ENCODE results near the gene TCF4.

TCF4 gene

DNA sequence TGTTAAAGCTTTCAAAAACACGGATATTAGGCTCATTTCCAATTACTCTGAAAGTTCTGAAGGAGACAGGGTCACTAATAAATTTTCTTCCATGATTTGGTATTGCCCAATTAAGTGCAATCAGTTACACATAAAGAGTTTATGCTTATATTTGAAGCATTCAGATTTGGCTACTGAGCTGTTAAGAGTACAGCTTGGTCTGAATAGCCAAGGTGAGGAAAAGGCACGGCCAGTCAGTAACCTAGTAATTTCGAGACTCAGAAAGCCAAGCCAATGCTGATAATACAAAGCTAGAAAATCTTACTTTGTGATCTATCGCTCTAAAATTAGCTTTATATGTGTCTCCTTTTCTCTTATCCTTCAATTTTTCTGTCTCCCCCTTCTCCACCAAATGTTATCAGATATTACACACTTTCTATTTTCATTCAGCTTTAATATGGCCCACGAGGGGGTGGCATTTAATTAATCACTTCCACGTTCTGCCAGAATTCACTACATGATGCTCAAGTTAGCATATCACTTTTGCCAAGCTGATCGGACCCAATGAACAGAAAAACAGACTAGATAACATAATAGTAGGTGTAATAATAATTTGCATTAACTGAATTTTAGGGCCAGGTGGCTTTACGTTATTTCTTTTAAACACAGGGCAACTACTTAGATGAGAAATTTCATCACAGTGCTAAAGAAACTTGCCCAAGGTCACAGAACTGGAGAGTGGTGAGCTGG, 138.4 kb downstream of the TCF4 start:
- intact Hi-C loops (cut with DNase I) = no loop called here
- no peak for DNase-seq

DNA sequence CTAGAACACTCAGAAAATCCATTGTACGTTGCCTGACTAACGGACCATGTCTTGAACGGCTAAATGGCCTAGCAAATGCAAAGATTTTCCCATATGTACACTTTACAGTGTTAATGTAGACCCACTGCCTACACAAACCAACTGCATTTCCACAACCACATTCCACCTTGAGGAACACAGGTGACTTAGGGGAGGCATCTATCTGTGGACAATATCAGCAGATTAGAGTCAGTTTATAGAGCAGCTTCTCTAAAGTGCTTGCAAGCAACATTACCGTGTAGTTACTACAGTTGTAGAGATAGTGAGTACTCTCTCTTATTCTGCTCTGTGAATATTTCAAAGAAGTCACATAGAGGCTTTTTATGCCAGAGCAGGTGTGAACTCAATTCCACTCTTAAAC, 139.6 kb downstream of the TCF4 start:
- intact Hi-C loops (cut with DNase I) = no loop called here
- DNase-seq = no peak

DNA sequence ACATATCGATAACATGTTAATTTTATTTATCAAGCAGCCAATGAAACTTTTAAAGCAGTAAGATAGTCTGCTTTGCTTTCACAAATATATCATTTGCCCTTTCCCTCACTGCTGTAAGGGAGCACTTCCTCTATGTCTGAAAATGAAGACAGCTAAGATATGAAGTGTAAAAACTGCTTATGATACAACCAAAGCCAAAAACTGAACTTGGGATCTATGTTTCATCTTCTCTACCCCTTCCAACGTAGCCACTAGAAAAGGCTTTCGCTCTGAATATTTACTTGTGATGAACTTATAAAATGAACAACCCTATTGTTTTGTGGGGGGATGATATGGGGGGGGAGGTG, 140.3 kb downstream of the TCF4 start:
- intact Hi-C loops (cut with DNase I) = no loop called here
- DNase-seq = no peak

DNA sequence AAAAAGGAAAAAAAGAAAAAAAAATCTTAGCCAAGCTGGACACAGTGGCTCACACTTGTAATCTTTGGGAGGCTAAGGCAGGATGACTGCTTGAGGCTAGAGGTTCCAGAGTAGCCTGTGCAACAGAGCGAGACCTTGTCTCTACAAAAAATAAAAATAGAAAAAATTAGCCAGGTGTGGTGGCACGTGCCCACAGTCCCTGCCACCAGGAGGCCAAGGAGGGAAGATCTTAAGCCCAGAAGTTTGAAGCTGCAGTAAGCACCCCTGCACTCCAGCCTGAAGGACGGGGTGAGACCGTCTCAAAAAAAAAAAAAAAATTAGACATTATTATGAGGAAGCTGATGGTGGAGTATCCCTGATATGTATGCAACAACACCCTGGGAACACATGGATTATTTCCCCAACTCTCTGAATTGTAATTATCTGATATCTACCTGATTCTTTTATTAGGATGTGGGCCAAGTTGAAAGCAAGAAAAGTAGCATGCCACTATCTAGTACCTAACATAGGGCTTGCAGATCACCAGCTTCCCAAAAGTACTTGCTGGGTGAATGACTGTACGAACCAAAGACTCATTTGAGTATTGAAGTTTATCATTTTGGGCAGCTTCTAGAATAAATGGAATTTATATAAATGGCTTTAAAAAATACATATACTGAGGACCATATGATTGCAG, 140.9 kb downstream of the TCF4 start:
- intact Hi-C loops (cut with DNase I) = no loop called here
- DNase-seq = peak in 1 of 10 donors; percentile 29

DNA sequence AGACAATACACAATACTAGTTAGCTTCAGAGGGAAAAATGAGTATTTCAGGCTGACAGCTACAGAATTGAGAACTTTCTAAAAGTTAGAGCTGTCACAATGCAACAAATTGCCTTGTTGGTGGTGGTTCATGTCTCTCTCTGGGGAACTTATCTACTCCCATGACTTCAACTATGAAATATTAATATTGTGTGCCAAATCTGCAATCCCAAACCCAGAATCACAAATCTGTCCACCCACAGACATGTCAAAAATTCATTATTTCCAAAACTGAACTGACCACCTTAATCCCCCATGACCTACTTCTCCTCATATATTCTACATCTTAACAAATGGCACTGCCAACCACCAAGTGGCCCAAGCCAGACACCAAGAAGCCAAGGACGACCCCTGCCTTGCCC, 143.5 kb downstream of the TCF4 start:
- intact Hi-C loops (cut with DNase I) = no loop called here

DNA sequence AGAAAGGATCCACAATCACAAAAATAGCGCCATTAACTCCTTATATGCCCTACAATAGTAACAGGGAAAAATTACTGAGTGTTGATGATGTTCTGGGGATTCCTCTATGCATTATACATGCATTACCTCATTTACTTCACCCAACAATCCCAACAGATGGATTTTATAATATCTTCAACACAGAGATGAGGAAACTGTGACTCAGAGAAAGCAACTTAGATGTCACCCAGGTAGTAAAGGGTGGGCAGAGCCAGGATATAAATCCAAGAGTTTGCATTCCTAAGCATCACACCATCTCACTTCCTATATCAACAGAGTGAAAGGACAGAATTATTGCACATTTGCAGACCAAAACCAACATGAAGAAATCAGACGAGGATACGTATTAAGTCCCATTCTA, 144.2 kb downstream of the TCF4 start:
- intact Hi-C loops (cut with DNase I) = no loop called here
- no peak for DNase-seq

More for the DNA sequence above, 143.5 kb downstream of the TCF4 start:
- peak in 1 of 10 donors; percentile 31 for DNase-seq

DNA sequence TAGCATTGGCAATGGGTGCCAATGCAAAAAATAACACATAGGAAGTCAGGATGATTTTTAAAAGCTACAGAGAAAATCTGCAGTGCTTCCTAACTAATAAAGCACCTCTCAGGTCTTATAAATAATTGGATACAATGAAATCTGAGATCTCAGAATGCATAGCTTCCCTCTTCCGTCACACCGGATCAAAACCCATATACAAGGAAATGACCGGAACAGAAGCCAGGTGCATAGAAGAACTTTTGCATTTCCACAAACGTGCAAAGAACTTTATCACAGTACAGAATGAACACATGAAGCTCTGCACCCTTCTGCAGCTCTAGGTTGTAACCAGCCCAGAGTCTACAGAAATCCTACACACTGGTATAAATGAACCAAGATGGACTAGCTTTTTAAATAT, 145.4 kb downstream of the TCF4 start:
- intact Hi-C loops (cut with DNase I) = no loop called here
- DNase-seq = no peak

DNA sequence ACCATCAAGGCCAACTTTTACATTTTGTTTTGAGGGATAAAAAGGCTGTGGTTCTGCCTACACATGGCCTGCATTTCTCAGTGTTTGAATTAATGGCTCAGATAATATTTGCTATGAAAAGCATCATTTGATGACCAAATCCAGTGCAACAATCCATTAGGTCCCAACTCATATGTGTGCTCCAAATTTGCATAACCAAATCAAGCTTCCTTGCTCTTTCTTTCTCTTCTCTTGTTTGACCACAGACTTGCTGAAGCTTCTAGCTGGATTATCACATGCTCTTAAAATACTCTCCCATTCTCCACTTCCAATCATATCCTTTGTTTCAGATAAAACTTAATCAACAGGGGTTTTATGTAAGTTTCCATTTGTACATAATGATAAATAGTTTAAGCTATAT, 147.0 kb downstream of the TCF4 start:
- no peak for DNase-seq
- intact Hi-C loops (cut with DNase I) = no loop called here

DNA sequence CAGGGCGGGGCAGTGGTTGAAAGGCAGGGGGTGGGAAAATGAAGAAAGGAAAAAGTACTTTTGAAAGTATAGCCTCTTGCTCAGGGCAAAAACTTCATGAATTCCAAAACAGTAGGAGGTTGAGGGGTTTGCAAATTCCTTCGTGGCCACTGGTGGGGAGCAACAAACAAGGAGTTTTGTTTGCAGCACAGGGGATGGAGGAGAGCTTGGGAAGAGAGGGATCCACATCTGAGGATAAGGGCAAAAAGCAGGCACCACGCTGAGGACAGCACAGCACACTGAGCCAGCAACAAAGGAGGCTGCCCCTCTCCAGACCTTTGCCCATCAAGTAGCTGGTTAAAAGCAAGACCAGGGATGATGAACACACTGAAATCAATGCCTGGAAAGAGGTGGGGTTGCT, 148.9 kb downstream of the TCF4 start:
- DNase-seq = no peak
- intact Hi-C loops (cut with DNase I) = no loop called here

DNA sequence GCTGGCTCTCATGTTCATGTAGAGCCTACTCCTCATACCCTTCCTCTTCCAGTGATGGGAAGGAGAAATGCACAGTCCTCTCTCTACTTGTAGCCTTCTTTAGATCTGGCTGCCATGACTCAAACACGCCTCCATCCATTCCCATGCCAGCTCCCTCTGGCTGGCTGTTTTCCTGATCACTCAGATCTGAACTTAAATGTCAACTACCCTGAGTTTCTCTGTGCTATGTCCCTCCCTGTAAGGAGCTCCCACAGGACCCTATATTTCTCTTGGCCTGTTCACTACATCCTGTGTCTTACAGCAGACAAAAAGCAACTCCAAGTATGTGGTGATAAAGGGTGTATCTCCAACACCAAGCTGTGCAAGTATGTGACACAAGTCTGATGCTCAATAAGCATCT, 152.4 kb downstream of the TCF4 start:
- intact Hi-C loops (cut with DNase I) = no loop called here
- DNase-seq = peak in 1 of 10 donors; percentile 82

DNA sequence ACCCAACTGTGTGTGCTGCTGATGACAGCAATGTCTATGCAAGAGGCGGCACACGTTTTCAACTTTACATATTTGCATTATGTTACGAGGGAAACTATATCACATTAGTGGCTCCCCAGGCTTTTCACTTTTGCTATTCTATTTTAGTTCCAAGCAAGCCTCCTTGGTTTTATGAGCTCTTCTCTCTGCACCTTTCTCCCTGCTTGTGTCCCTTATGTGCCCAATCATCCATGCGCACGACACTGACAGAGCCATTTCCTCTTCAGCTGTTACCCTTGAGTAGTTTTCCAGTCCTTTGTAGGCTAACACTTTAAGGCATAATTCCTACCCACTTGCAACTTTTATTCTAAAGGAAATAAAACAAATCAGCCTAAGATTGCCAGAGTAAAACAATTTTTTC, 154.3 kb downstream of the TCF4 start:
- no peak for DNase-seq
- intact Hi-C loops (cut with DNase I) = loop anchor here (5.0 kb wide), 1 partner anchor 1144 kb away; no protein-coding TSS in a partner anchor

DNA sequence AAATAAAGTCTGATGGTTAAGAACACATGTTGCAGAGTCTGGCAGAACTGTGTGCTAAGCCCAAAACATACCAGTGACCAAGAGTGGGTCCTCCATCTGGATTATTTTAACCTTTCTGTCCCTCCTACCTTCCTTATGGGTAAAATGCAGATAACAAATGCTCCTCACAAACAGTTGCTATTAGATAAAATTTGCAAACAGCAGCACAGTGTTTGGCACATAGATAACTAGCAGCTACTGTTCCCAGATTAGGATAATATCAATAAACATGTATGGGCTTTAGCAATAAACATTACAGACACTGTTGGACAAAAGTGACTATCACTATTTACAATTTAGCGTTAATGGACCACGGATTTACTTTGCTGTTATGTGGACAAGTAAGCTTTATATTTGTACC, 154.9 kb downstream of the TCF4 start:
- no peak for DNase-seq
- intact Hi-C loops (cut with DNase I) = loop anchor here (5.0 kb wide), 1 partner anchor 1144 kb away; no protein-coding TSS in a partner anchor

DNA sequence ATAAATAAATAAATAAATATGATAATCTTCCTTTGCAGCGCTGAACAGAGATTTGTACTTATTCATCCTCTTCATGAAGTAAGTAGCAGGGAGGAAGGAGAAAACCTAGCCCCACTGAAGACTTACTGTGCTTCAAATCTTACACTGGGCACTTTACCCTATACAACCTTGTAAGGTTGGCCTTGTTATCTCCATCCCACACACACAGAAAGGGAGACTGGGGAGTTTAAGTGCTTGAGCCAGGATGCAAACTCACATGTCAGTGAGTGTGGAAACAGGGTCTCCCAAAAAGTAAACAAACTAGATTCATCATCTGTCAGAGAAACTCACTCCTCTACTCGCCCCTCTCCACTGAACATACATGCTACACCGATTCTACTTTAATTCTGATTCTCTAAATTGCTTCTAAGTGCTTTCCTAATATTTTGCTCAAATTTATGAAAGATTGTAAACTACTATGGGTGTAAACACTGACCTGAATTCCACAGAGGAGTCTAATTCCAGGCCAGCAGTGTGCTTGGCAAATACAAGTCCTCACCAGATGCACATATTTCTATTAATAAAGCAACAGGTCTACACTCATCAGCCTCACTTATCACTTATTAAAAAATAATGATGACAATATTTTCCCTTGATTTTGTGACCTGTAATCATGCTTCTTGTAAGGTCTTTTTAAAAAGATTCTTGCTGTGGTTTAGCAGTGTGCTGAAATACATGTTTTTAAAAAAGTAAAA, 155.5 kb downstream of the TCF4 start:
- intact Hi-C loops (cut with DNase I) = loop anchor here (5.0 kb wide), 1 partner anchor 1145 kb away; no protein-coding TSS in a partner anchor
- DNase-seq = no peak

DNA sequence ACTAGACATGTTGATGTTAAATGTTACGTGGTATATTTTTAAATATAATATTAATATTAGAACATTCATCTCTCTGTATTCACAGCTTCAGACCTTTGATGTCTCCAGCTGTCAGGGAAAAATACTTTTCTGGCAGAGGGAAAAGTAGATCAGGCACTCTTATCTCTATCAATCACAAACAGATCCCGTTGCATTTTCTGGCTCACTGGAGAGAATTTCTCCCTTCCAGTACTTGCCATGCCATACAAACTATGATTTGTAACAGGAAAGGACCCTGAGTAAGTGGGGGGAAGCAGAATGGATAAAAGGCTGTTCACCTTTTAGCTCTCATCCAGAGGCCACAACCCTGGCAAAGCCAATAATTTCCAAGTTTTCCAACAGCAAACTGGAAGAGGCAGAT, 158.0 kb downstream of the TCF4 start:
- DNase-seq = no peak
- intact Hi-C loops (cut with DNase I) = loop anchor here (5.0 kb wide), 1 partner anchor 1147 kb away; no protein-coding TSS in a partner anchor

DNA sequence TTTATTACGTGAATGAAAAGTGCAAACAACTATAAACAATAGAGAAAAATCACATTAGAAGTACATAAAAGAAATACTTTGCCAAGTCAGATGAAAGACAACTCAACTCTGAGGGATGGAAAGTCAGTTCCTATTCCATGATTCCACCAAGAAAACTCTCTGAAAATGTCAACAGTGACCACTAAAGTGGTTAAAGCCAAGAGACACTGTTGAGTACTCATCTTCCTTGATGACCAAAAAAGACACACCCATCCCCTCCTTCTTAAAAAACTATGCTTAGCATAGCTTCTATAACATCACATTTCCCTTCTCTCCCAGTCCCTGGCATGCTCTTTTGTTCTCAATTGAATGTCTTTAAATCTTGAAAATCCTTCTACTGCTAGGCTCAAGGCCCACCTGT, 160.0 kb downstream of the TCF4 start:
- no peak for DNase-seq
- intact Hi-C loops (cut with DNase I) = no loop called here

DNA sequence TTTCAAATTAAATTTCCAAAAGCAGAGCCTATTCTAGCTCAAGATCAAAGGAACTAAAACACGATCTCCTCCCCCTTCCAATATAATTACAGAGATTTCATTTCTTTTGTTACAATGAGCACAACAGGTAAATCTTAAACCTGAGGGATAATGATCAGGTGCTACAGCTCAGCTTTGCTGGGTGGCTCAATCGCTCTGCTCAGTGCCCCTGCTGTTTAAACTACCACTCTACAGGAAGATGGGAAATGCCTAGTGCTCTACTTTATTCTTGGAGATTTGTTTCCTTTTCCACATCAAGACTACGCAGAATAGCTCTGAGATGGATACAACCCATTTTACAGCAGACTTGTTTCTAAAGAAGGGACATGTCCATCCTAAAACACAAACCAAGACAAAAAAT, 162.3 kb downstream of the TCF4 start:
- intact Hi-C loops (cut with DNase I) = no loop called here
- DNase-seq = no peak

DNA sequence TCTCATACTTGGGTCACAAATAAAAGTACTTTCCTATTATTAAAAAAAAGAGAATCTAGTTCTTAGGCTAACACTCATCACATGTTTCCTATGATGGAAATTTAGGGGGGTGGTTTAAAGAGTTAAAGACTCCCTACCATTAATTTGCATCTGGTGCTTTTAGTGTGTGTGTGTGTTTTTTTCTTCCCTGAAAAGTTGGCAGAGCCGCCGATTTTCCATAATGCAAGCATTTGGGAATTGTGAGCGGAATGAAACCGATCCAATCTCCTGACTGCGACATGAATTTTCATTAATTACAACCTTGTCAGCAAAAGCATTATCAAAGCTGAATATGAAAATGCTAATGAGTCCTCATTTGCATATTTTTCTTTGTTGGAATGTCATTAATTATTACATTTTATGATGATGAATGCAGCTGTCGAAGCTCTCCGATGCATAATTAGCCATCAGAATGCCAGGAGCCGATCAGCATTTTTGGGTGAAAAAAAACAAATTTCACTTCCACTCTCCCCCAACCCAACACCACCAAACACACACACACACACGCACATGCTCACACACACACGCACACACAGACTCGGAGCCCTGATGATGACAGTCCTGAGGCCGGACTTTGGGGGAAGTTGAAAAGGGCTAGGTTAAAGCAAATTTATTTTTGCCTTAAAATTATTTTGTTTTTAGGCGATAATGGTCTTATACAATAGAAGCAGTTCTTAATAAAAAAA, 165.4 kb downstream of the TCF4 start:
- intact Hi-C loops (cut with DNase I) = loop anchor here (5.0 kb wide), 1 partner anchor 165 kb away; the partner anchor contains the start of gene TCF4
- peak in 3 of 10 donors; percentile 29 to 79 (median 48) for DNase-seq

DNA sequence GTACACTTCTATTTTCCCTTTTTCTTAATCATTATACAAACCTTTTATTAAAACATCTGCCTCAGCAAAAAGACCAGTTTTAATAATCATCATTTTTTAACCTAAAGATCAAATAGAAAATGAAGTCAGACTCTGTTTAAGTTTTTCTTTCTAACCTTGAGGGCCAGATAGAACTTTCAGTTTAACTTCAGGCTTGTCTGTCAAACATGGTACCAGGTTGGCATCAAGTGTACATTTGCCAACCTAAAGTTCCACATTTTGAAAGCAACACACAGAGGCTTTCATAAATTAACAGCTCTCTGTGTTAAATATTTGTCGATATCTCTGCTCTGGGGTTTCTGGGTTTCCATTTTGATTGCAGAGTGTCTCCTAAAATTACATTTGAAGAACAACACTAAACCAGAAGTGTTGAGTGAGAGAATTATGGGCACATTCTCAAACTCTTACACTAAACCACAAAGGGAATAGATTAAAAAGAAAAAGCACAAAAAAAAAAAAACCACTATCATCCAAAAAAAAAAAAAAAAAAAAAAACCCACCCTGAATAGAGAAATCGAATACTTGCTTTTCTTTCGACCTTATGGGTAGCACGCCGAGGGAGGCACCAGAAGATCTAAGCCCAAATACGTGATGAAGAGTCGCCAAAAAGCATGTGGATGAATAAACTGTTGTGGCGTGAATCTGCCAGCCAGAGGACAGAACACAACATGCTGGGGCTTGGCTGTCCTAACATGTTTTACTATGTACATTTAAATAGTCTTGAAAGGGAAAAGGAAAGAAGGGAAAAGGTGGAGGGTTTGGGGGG, 166.2 kb downstream of the TCF4 start:
- DNase-seq = peak in 2 of 10 donors; percentile 36 to 81
- intact Hi-C loops (cut with DNase I) = loop anchor here (5.0 kb wide), 1 partner anchor 165 kb away; the partner anchor contains the start of gene TCF4

DNA sequence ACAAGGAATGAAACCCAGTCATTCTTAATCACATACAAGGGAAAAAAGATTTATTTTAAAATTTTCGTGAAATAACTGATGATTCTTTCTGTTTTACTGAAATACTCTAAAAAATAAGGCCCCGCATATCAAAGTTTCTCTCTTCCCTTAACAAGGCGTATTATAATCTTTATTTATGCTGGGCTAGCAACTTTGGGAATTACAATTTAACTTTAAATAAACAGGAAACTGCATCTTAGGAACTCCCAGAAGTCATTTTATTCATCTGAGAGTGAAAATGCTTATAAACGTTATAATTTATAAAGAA, 166.7 kb downstream of the TCF4 start:
- intact Hi-C loops (cut with DNase I) = loop anchor here (5.0 kb wide), 1 partner anchor 166 kb away; the partner anchor contains the start of gene TCF4
- DNase-seq = no peak
